HG02840 (cell line): Measurements from ENCODE around the gene CHRNA4.
"Not testable (repeated sequence)": the region's sequence is repeated elsewhere in the genome, so short reads cannot be mapped to it uniquely, and the experiment has no call there.

Experiments
- ATAC-seq: cut with Tn5 transposase; IDR thresholded peaks from one replicate; pipeline ENCODE4 v1.9.1; 2021; ENCODE audit warnings: mild to moderate bottlenecking, moderate library complexity, moderate number of reproducible peaks; ENCODE audit not compliant: unreplicated experiment, low FRiP score

Gene CHRNA4

DNA sequence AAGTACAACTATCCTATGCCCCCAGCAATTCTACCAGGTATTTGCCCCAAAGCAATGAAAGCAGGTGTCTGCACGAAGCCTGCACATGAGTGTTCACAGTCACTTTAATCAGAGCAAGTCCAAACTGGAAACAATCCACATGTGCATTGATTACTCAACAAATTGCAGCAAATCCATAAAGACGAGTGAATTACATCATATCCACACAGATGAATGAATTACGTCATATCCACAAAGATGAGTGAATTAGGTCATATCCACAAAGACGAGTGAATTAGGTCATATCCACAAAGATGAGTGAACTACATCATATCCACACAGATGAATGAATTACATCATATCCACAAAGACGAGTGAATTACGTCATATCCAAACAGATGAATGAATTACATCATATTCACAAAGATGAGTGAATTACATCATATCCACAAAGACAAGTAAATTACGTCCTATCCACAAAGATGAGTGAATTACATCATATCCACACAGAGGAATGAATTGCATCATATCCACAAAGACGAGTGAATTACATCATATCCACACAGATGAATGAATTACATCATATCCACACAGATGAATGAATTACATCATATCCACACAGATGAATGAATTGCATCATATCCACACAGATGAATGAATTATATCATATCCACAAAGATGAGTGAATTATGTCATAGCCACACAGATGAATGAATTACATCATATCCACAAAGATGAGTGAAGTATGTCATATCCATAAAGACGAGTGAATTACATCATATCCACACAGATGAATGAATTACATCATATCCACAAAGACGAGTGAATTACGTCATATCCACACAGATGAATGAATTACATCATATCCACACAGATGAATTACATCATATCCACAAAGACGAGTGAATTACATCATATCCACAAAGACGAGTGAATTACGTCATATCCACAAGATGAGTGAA is 21.7 kb downstream of the CHRNA4 start:
- not testable (repeated sequence) for ATAC-seq

DNA sequence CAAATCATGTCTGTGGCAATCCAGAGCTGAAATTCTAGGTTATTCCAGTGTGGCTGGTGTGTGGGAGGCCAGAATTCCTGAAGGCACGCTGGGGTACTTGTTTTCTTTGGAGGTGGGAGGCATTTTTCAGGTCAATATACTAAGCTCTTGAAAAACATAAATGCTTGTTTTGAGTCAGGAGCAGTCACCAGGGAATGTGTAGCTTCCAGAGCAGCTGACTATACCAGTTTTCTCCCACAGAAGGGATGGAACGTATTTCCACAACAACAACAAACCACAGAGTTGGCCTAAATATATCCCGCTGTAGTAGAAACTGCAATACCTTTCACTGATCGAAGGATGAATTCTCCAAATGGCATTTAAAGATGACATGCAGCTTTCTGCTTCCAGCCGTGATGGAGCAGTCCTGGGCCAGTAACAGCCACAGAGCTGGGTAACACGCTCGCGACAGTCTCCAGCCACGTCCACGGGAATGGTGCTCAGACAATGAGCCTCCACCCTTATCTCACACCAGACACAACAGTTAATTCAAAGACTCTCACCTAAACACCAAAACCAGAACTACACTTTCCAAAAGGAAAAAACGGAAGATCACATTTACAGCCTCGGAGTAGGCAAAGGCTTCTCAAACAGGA is 23.2 kb downstream of the CHRNA4 start:
- ATAC-seq, result no peak

DNA sequence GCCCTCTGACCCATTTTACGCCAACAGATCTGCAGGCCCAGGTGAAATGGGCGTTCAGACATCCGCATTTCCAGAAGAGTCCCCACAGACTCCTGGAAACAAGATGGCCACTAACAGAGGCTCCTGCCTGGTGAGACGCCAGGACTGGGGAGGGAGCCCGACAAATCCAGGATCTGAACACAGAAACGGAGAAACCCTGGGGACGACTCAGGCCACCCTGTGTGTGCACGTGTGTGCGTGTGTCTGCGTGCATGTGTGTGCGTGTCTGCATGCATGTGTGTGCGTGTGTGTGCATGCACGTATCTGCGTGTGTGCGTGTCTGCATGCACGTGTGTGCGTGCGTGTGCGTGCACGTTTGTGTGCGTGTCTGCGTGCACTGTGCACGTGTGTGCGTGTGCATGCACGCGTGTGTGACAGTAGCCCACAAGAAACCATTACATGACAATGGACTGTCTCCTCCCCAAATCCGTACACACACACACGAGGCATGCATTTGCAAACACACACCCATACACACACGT is 24.9 kb downstream of the CHRNA4 start:
- no peak for ATAC-seq

DNA sequence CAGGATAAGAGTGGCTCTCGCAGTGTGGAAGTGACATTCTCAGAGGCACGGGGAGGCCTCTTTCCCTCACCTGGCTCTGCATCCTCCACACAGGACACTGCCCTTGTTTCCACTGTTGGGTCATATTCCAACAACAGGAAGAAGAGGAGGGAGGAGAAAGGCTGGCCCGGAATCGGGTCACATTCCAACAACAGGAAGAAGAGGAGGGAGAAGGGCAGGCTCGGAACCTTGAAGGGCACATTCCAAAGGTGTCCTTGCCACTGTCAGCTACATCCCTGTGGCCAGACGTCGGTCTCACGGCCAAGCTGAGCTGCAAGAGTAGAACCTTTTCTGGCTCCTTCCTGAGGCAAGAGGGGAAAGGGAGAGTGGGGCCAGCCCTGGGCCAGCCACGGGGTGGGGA is 25.4 kb downstream of the CHRNA4 start:
- ATAC-seq, result no peak

DNA sequence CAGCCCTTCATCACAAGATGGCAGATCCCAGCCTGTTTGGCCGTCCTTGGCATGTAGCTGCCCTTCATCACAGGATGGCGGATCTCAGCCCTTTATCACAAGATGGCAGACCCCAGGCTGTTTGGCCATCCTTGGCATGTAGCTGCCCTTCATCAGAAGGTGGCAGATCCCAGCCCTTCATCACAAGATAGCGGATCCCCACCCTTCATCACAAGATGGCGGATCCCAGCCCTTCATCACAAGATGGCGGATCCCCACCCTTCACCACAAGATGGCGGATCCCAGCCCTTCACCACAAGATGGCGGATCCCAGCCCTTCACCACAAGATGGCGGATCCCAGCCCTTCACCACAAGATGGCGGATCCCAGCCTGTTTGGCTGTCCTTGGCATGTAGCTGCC is 26.1 kb downstream of the CHRNA4 start:
- not testable (repeated sequence) for ATAC-seq

DNA sequence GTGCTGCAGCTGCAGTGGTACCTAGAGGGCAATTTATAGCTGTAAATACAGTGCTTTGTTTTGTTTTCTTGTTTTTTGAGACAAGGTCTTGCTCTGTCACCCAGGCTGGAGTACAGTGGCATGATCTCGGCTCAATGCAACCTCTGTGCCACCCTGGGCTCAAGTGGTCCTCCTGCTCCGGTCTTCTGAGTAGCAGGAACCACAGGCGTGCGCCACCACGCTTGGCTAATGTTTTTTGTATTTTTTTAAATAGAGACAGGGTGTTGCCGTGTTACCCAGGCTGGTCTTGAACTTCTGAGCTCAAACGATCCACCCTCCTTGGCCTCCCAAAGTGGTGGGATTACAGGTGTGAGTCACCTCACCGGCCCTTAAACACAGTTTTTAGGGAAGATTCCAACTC is 26.8 kb downstream of the CHRNA4 start:
- no peak for ATAC-seq

DNA sequence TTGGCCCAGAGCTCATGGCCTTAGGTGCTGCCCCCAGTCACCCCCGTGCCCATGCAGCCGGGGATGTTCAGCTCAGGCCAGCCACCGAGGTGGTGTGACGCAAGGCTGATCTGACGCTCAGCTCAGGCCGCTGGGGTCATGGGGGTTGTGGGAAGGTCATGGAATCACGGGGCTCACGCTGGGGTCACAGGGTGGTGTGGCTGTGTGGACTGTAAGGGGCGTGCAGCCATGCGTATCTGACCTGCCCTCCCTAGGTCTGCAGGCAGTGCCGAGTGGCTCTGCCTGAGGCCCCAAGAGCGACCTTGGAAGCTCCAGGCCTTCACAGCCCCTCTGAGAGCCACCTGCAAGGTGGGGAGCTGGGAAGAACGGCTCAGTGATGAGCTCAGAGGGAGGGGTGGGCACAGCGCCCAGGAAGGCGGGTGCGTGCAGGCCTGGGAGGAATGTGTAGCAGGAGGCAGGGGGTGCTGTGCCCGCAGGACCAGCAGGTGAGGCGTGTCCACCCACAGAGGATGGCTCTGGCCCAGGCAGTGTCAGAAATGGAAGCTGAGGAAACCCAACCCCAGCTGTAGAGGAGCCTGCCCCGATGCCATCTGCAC is 27.8 kb downstream of the CHRNA4 start:
- ATAC-seq, result no peak

DNA sequence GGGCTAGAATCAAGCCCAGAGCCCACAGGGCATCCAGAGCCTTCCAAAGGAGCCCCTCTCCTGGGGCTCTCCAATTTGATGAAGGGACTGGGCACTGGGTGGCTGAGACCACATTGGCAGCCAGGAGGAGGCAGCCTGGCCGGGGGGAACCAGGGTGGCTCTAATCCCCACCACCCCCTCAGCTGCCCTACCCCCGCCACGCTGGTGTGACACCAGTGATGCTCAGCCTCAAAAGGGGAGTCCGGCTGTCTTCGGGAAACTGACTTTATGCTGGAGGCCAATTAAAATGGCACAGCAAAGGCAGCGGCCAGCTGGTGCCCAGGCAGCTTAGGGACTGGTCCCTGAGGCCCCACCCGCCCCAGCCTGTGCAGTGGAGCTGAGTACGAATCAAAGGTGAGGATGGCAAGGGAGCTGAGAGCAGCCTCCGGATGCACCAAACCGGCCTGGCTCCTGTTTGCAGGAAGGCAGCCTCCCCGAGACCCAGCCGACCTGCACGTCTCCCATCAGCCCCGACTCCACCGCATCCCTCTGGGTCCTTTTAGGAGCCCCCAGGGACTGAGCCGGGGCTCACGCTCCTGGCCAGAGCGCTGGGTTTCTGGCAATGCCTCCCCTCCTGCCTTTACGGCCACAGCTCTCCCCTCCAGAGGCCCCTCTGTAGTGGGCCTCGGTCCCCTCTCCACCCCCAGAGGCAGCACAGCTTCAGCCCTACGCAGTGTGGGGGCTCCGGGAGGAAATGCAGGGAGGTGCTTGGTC is 28.5 kb downstream of the CHRNA4 start:
- no peak for ATAC-seq

DNA sequence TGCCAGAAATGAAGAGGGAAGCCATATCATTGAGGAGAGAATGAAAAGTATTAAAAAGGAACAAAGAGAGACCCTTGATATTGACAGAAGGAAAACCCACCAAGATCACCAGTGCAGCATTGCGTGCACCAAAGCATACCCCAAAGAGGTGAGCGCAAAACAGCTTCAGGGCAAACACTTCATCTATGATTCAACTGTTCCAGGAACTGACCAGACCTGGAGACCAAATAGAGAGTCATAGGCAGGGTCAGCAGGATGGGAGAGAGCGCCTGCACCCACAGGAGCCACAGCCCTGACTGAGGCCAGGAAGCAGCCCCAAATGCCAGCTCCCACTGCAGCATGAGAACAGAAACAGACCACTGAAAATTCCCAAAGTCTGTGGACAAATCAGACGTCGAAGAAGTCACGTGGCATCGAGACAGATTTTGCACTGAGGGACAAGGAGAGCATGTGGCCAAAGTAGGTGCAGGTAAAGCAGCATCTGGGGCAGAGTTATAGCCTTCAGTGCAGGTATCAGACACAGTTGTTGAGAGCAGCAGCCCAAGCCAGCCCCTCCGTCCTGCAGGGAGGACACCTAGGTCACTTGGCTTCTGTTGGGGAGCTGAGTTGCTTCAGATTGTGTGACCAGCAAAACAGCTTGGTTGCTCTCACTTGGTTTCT is 29.3 kb downstream of the CHRNA4 start:
- ATAC-seq, result no peak

DNA sequence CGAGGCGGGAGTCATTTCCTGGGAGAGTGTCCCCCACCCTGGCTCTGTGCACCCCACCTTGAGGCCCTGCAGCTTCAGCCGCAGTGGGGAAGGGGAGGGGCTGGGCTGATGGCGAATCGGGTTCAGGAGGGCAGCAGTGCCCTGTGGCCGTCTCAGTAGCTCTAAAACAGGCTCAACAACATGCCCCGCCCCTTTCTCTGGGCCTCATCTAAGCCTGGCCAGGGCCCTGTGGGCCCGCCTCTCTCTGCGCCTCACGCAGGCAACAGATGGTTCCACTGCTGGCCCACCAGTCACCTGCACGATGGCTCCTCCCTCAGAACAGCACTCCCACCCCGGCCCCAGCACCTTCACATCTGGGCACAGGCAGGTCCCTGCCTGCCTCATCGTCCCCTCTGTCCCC is 30.2 kb downstream of the CHRNA4 start:
- no peak for ATAC-seq

DNA sequence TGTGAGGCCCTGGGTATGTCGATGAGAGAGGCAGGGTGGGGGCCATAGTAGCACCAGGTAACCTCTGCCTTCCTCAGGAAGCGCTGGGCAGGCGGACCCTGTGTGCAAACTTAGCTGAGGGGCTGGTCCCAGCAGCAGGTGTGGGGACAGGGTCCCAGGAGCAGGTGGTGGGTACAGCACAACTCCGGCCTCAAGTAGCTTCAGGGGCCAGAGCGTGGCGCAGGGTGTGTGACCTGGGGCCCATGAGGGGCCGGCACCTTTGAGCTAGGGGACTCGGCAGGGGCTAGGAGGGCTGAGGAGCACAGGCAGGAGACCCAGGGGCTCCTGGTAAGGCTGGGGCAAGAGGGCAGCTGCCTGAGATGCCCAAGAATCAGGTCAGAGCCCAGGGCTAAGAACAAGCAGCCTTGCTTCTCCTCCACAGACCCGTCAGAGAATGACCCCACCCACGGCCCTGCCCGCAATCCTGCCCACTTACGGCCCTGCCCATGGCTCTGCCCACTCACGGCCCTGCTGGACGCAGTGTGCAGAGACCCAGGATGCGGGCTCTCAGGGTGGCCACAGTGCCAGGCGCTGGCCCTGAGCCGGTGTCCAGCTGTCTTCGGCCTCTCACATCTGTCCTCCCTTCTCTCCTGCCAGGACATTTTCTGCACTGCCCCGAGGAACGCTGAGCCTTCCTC is 30.9 kb downstream of the CHRNA4 start:
- ATAC-seq, result no peak

DNA sequence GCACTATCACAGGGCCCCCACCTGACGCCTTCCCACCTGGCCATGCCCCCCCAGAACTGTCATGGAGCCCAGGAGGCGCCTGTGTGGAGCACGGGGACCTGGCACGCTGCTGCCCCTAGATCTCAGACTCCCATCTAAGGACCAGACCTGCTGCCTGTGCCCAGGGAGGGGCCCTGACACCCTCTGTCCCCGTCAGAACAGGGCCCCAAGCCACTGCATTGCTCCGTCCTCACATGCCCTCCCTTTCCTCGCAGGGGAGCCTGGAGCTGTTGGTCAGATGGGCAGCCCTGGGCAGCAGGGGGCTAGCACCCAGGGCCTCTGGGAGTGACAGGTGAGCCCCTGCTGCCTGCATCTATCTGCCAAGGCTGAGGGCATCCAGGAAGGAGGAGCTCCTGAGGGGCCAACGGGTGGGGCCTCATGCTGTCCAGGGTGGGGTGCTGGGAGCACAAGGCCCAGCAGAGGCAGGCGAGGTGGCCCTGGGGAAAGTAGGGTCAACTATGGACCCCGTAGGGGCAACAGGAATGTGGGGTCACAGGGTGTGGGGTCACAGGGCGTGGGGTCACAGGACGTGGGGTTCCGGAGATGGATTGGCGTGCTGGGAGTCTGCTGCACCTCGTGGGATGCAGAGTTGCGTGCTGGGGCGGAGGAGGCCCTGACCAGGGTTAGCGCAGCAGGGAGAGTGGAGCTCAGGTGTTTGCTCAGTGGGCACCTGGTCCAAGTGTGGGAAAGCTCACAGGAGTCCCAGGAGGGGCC is 31.6 kb downstream of the CHRNA4 start:
- no peak for ATAC-seq

DNA sequence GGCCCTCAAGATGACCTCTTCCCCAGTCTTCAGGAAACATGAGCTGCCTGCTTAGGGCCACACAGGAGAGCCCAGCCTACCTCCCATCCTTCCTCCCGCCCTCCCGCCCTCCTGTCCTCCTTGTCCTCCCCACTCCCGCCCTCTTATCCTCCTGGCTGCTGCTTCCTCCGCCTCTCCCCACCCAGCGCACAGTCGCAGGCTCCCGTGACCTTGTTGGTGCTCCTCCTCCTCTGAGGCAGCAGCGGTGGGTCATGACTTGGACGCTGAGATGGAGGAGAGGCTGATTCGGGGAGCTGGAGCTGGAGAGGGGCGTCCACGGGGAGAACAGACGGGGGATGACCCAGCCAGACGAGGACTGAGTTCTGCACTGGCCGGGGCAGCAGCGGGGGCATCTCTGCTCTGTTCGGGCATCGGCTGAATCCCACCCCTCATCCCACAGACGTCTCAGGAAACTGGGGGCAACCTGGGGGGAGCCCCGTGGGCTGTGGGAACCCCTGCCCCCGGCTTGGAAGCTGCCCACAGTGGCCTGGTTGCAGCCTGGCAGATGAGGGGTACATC is 32.4 kb downstream of the CHRNA4 start:
- no peak for ATAC-seq

DNA sequence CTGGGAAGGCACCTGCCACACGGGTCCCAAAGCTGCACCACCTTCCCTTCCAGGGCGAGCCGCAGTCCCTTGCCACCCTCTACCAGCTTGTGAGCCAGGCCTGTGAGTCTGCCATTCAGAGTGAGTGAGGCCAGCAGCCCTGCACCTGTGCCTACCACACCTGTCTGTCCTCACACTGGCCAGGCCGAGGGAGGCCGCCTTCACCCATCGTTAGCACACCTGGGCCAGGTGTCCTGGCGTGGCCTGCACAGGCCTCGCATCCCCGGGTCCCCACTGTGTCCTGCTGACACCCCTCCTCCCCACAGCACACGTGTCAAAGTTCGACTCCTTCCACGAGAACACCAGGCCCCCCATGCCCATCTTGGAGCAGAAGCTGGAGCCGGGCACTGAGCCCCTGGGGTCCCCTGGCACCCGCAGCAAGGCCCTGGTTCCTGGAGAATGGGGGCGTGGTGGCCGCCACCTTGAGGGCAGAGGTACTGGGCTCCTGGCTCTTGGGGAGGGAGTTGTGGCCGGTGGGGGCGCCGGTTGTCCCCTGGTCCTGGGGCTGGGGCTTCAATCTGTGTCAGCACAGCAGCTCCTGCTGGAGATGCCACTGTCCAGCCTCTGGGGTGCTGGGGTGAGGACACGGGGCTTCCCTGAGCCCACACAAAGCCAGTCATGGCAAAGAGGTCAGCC is 33.0 kb downstream of the CHRNA4 start:
- no peak for ATAC-seq

DNA sequence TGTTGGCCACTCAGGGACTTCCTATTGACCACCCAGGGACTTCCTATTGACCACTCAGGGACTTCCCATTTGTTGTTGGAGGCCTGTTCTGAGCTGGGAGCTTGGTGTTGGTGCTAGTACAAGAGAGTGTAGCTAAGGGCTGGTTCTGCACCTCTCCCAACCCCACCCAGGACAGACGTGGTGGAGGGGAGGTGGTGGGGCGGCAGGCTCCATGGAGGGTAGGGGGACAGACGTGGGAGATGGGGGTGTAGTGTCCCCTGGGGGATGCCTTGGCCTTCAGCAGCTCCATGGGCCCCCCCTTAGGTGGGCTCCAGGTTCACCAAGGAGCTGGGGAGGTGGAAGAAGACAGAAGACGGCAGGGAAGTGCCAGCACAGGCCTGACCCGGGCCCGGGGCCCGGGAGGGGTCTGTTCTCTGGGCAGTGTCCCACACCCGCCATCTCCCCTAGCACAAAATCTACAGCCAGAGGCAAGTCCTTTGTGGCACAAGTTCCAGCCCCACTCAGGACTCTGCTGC is 33.9 kb downstream of the CHRNA4 start:
- no peak for ATAC-seq

DNA sequence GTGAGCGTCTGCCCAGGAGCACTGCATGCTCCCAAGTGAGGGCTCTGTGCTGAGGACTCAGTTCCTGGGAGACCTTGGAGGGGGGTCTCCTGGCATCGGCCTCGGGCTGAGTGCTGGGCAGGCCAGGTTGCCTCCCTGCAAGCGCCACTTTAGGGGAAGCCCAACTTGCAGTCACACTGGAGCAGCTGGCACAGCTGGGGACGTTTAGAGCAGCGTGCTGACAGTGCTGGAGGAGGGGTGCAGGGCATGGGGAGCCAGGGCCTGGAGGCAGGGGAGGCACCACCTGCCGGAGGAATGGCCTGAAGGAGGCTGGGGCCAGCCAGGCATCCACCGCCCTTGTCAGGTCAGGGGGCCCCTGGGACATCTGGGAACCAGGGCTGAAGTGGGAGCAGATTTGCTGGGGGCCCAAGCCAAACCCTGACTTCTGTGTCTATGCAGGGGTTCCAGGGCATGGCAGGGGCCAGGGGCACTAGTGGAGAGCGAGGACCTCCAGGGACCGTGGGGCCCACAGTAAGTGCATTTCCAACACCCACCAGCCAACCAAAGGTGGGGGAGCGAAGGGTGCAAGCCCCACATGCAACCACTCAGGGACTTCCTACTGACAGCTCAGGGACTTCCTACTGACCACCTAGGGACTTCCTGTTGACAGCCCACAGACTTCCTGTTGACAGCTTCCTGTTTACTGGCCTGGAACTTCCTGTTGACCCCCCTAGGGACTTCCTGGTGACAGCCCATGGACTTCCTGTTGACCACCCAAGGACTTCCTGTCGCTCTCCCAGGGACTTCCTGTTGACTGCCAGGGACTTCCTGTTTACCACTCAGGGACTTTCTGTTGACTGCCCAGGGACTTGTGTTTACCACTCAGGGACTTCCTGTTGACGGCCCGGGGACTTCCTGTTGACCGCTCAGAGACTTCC is 34.6 kb downstream of the CHRNA4 start:
- ATAC-seq, result no peak
